HepG2 (cell line): ENCODE measurements around the gene PRSS8. TPM values are rescaled to one million over a fixed set of nuclear protein-coding genes. Genes with fewer than 3 reads are reported as not detected.

Experiments used
- ATAC-seq: fragments of 200-7000 bp; cut with Tn5 transposase; 3 replicates; pipeline ENCODE4 v1.9.1; 2020; ENCODE audit warnings: mild to moderate bottlenecking, moderate library complexity
- BruUV-seq: library from RNA; stranded (reverse); fragments of 400-500 nt; replicated peaks from 2 replicates; lab custom pipeline; 2021; lab: Mats Ljungman, UMichigan
- CTCF ChIA-PET: fragments of 300-600 bp; formaldehyde crosslinking; extraction: SDS; loops from one replicate; lab custom pipeline; 2021; ENCODE audit warnings: low total read pairs, inconsistent platforms, low intra/inter-chr PET ratio; lab: Yijun Ruan, JAX
- POLR2A ChIA-PET: fragments of 350-600 bp; sonication (Branson Sonifier 250); formaldehyde crosslinking; loops from one replicate; lab custom pipeline; 2020; ENCODE audit warnings: antibody characterized with exemption, inconsistent platforms; lab: Yijun Ruan, JAX
- DNase-seq: peaks from one replicate; pipeline ENCODE4 v3.0.0-alpha.2; 2015; ENCODE audit warnings: low spot score
- FAIRE-seq: peaks from 3 replicates; lab custom pipeline; 2011; peaks lifted over from hg19 to GRCh38; lab: Jason Lieb, UNC
- H2AFZ ChIP-seq: one replicate; pipeline ENCODE4 v1.6.1; 2011; ENCODE audit warnings: low read length, inconsistent platforms
- H3K27ac ChIP-seq: fragments of 300-600 bp; 3 replicates; pipeline ENCODE4 v1.8.0; 2011; ENCODE audit warnings: mixed run types, mild to moderate bottlenecking, mixed read lengths, low read length, inconsistent platforms; ENCODE audit not compliant: insufficient read depth; ENCODE audit errors: extremely low read length
- H3K27me3 ChIP-seq, 2 experiments: fragments of 200-600 bp in 1 of 2; 2 replicates in 1 of 2; 3 replicates in 1 of 2; pipeline versions ENCODE4 v1.6.0 to v1.8.0; 2011; ENCODE audit warnings: low read length in 2 of 2, mild to moderate bottlenecking in 2 of 2, moderate library complexity in 2 of 2, inconsistent platforms in 1 of 2; ENCODE audit not compliant: insufficient read depth in 2 of 2, control insufficient read depth in 1 of 2
- H3K36me3 ChIP-seq, 2 experiments: fragments of 200-600 bp in 1 of 2; replicated peaks in 1 of 2; 2 replicates in 1 of 2; 3 replicates in 1 of 2; pipeline versions ENCODE4 v1.5.1 to v1.8.0; 2011; ENCODE audit warnings: low read length in 2 of 2, inconsistent platforms in 1 of 2; ENCODE audit not compliant: insufficient read depth in 2 of 2, control insufficient read depth in 1 of 2
- H3K4me1 ChIP-seq: 2 replicates; pipeline ENCODE4 v1.5.1; 2012; ENCODE audit warnings: low read length, inconsistent platforms; ENCODE audit not compliant: insufficient read depth
- H3K4me2 ChIP-seq: 2 replicates; pipeline ENCODE4 v1.6.0; 2011; ENCODE audit warnings: low read depth, low read length, inconsistent platforms
- H3K4me3 ChIP-seq, 3 experiments: fragments of 200-600 bp in 1 of 3; sonication (generic), shearing (Covaris generic) in 1 of 3; replicated peaks in 1 of 3; 2 replicates each; pipeline ENCODE4 v1.5.1; 2011 to 2016; ENCODE audit warnings: low read length in 3 of 3, inconsistent platforms in 2 of 3, low read depth in 2 of 3, mild to moderate bottlenecking in 2 of 3, control low read depth in 1 of 3, mixed read lengths in 1 of 3; ENCODE audit not compliant: insufficient read depth in 1 of 3
- H3K79me2 ChIP-seq: one replicate; pipeline ENCODE4 v1.6.1; 2011; ENCODE audit warnings: low read length, inconsistent platforms; ENCODE audit not compliant: insufficient read depth
- H3K9ac ChIP-seq: 2 replicates; pipeline ENCODE4 v1.6.0; 2011; ENCODE audit warnings: mild to moderate bottlenecking, low read depth, low read length, inconsistent platforms; ENCODE audit not compliant: insufficient read depth
- H3K9me3 ChIP-seq: 2 replicates; pipeline ENCODE4 v1.5.1; 2012; ENCODE audit warnings: mild to moderate bottlenecking, low read length
- H4K20me1 ChIP-seq: 2 replicates; pipeline ENCODE4 v1.6.0; 2011; ENCODE audit warnings: inconsistent platforms, mild to moderate bottlenecking, low read length, moderate library complexity; ENCODE audit not compliant: insufficient read depth
- ETV6 ChIP-seq: sonication (generic); formaldehyde crosslinking; conservative IDR thresholded peaks from 2 replicates; pipeline ENCODE4 v1.4.0; 2020; ENCODE audit warnings: missing genetic modification reagents
- GABPA ChIP-seq, 2 experiments: IDR thresholded peaks; 2 replicates each; pipeline ENCODE4 v1.6.1; 2011 to 2016; ENCODE audit warnings: low read depth in 2 of 2, low read length in 1 of 2, missing biosample characterization in 1 of 2, missing genetic modification characterization in 1 of 2
- GABPB1 ChIP-seq: IDR thresholded peaks from 2 replicates; pipeline ENCODE4 v1.6.1; 2016; ENCODE audit warnings: mild to moderate bottlenecking, missing genetic modification reagents, moderate library complexity, missing compliant biosample characterization
- JARID2 ChIP-seq: sonication (generic); formaldehyde crosslinking; IDR thresholded peaks from 2 replicates; pipeline ENCODE4 v1.8.1; 2023; ENCODE audit warnings: missing genetic modification reagents, inconsistent platforms; ENCODE audit not compliant: insufficient replicate concordance
- JUNB ChIP-seq: sonication (generic); formaldehyde crosslinking; IDR thresholded peaks from 2 replicates; pipeline ENCODE4 v1.8.0; 2022; ENCODE audit warnings: missing genetic modification reagents, mild to moderate bottlenecking, borderline replicate concordance
- PCBP1 ChIP-seq: fragments of 200-400 bp; formaldehyde crosslinking; IDR thresholded peaks from 2 replicates; pipeline ENCODE4 v1.6.1; 2017; ENCODE audit warnings: mild to moderate bottlenecking, low read depth, low read length, borderline replicate concordance
- SAP130 ChIP-seq: IDR thresholded peaks from 2 replicates; pipeline ENCODE4 v1.6.1; 2016; ENCODE audit warnings: low read depth
- SP2 ChIP-seq: sonication (generic); formaldehyde crosslinking; IDR thresholded peaks from 2 replicates; pipeline ENCODE4 v1.5.1; 2020; ENCODE audit warnings: mild to moderate bottlenecking, missing genetic modification reagents
- SRSF1 ChIP-seq: fragments of 200-400 bp; formaldehyde crosslinking; optimal IDR thresholded peaks from 2 replicates; pipeline ENCODE3; 2017; ENCODE audit warnings: mild to moderate bottlenecking, low read depth, low read length, moderate library complexity
- SUZ12 ChIP-seq: fragments of 150-350 bp; IDR thresholded peaks from 2 replicates; pipeline ENCODE4 v1.6.1; 2014; ENCODE audit warnings: low read depth, low read length
- XBP1 ChIP-seq: sonication (generic); formaldehyde crosslinking; IDR thresholded peaks from 2 replicates; pipeline ENCODE4 v1.5.0; 2020; ENCODE audit warnings: missing genetic modification reagents
- ZNF264 ChIP-seq: sonication (generic); formaldehyde crosslinking; IDR thresholded peaks from 2 replicates; pipeline ENCODE4 v1.4.0; 2020; ENCODE audit warnings: missing genetic modification reagents
- ZNF335 ChIP-seq: sonication (generic); formaldehyde crosslinking; IDR thresholded peaks from 2 replicates; pipeline ENCODE4 v1.4.0; 2020; ENCODE audit warnings: missing genetic modification reagents
- ZNF530 ChIP-seq: sonication (generic); formaldehyde crosslinking; IDR thresholded peaks from 2 replicates; pipeline ENCODE4 v1.5.0; 2020; ENCODE audit warnings: low read depth, mild to moderate bottlenecking, missing genetic modification reagents
- ZNF678 ChIP-seq: sonication (generic); formaldehyde crosslinking; IDR thresholded peaks from 2 replicates; pipeline ENCODE4 v1.4.0; 2020; ENCODE audit warnings: mild to moderate bottlenecking, missing genetic modification reagents
- ZNF83 ChIP-seq: sonication (generic); formaldehyde crosslinking; IDR thresholded peaks from 2 replicates; pipeline ENCODE4 v1.4.0; 2020; ENCODE audit warnings: missing genetic modification reagents, mild to moderate bottlenecking, borderline replicate concordance
- ZSCAN21 ChIP-seq: sonication (generic); formaldehyde crosslinking; IDR thresholded peaks from 2 replicates; pipeline ENCODE4 v1.8.0; 2022; ENCODE audit warnings: mild to moderate bottlenecking, missing genetic modification reagents, moderate library complexity, borderline replicate concordance
- WGBS: methylation state at CpG from one replicate; pipeline ENCODE4 v1.1.6; 2017; ENCODE audit warnings: low lambda C conversion rate; 5-methylcytosine and 5-hydroxymethylcytosine counted together
- in situ Hi-C: cut with HindIII; loops from 2 replicates; pipeline ENCODE4 v1.10.0; 2017; ENCODE audit warnings: low pct_unique_long_range_greater_than_20kb; ENCODE audit not compliant: extremely low pct_ligation_motif_present
- intact Hi-C: fragments of 100-400 bp; cut with micrococcal nuclease; formaldehyde crosslinking; loops from one replicate; pipeline ENCODE4 v1.10.0; 2022; ENCODE audit not compliant: unreplicated experiment
- polyA plus RNA-seq, 8 experiments: library from polyadenylated mRNA; depleted of rRNA in 3 of 8; stranded (reverse) in 7 of 8; unstranded in 1 of 8; fragments of >200 nt; fragmentation: Illumina TruSeq in 4 of 8; extraction: Trizol in 4 of 8; gene quantifications; 2 replicates each; pipeline versions ENCODE4 v1.2.1 to v1.2.3, GENCODE V29; 2011 to 2016; ENCODE audit warnings: low read depth in 4 of 8, missing spikeins in 1 of 8, mixed read lengths in 1 of 8; ENCODE audit not compliant: insufficient read depth in 1 of 8
- total RNA-seq, 5 experiments: library from RNA; depleted of rRNA; stranded (reverse); fragments of >200 nt; fragmentation: Illumina TruSeq; extraction: Trizol; gene quantifications; 2 replicates each; pipeline ENCODE4 v1.2.3, GENCODE V29; 2016; ENCODE audit warnings: low read depth in 1 of 5
- TF ChIP-seq, protein P1 (sequence below): sonication (generic); formaldehyde crosslinking; conservative IDR thresholded peaks from 2 replicates; pipeline ENCODE4 v1.8.1; 2023; ENCODE audit warnings: missing genetic modification reagents
- TF ChIP-seq, protein P2 (sequence below): sonication (generic); formaldehyde crosslinking; IDR thresholded peaks from 2 replicates; pipeline ENCODE4 v1.5.1; 2020; ENCODE audit warnings: mild to moderate bottlenecking, moderate library complexity, missing genetic modification reagents
- TF ChIP-seq, protein P3 (sequence below): IDR thresholded peaks from 2 replicates; pipeline ENCODE4 v1.6.1; 2016; ENCODE audit warnings: low read depth

The PRSS8 gene
- total and polyA plus RNA-seq, 2 of the 13 experiments (the other 11 are each of a cell fraction or from before 2014, with no cell fraction given), result 2.6 to 7.2 TPM

DNA sequence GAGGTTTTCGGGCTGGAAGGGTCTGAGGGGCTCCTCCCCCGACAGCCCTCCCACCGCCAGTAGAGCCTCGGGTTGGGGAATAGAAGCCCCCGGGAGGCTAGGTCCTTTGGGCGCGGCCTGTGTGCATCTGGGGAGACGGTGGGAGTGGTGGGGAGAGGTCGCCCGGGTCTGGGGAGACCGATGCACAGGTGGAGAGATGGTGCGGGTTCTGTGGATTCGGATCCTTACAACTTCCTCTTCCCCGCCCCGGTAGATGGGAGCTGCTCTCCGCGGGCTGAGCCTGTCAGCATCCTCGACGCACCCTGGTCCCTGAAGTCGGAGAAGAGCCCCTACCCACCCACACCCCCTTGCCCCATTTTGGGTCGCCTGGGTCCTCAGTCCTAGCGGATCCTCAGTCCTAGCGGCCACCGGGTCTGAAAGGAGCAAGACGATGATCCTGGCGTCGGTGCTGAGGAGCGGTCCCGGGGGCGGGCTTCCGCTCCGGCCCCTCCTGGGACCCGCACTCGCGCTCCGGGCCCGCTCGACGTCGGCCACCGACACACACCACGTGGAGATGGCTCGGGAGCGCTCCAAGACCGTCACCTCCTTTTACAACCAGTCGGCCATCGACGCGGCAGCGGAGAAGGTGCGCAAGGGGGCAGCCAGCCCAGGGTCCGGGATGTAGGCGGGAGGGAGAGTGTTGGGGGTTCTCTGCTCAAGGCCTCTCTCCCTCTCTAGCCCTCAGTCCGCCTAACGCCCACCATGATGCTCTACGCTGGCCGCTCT lies 26.6 kb downstream of the PRSS8 start:
- peaks cover 20 to 35% of the 10 kb centered on the region in 2 experiments for H3K36me3 ChIP-seq
- ATAC-seq (no peak), FAIRE-seq (no peak), DNase-seq (no peak)
- H3K79me2 ChIP-seq, result peaks cover 12% of the 10 kb centered on the region
- no peaks in the 10 kb centered on the region for H4K20me1 ChIP-seq
- ChIA-PET POLR2A (interaction anchor here (1.3 to 3.7 kb wide), 2 partner anchors 9 to 33 kb away, joined by 4 to 17 read pairs; partner anchors contain the start of gene KAT8), CTCF (no interaction called here)
- in situ Hi-C loops (no loop called here), intact Hi-C loops (loop anchor here (5.0 kb wide), 1 partner anchor 48 kb away; no protein-coding TSS in a partner anchor)
- H3K27me3 ChIP-seq, result no peaks in the 10 kb centered on the region
- H3K4me1 ChIP-seq, result peaks cover 50% of the 10 kb centered on the region
- H3K4me2 ChIP-seq, result peak overlapping the region; percentile 94
- peak overlapping the region; percentile 54 for H3K27ac ChIP-seq
- H2AFZ ChIP-seq, result no peak overlapping the region
- TSS peak; percentile 44 for BruUV-seq
- H3K4me3 ChIP-seq, result peak overlapping the region; percentile 87 to 100 (median 94)
- H3K9ac ChIP-seq, result peak overlapping the region; percentile 90
- 90% methylated on average over 40 of the region's 57 CpGs for WGBS
- no peaks in the 10 kb centered on the region for H3K9me3 ChIP-seq
- TF ChIP-seq, protein P1, sequence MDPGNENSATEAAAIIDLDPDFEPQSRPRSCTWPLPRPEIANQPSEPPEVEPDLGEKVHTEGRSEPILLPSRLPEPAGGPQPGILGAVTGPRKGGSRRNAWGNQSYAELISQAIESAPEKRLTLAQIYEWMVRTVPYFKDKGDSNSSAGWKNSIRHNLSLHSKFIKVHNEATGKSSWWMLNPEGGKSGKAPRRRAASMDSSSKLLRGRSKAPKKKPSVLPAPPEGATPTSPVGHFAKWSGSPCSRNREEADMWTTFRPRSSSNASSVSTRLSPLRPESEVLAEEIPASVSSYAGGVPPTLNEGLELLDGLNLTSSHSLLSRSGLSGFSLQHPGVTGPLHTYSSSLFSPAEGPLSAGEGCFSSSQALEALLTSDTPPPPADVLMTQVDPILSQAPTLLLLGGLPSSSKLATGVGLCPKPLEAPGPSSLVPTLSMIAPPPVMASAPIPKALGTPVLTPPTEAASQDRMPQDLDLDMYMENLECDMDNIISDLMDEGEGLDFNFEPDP (CRISPR knock-in tag), result no peak
- TF ChIP-seq ZSCAN21 (CRISPR knock-in tag), result 0 out of 2 replicates have a peak, but pooled peaks have one; percentile 2
- no peak for TF ChIP-seq SUZ12
- TF ChIP-seq, protein P2, sequence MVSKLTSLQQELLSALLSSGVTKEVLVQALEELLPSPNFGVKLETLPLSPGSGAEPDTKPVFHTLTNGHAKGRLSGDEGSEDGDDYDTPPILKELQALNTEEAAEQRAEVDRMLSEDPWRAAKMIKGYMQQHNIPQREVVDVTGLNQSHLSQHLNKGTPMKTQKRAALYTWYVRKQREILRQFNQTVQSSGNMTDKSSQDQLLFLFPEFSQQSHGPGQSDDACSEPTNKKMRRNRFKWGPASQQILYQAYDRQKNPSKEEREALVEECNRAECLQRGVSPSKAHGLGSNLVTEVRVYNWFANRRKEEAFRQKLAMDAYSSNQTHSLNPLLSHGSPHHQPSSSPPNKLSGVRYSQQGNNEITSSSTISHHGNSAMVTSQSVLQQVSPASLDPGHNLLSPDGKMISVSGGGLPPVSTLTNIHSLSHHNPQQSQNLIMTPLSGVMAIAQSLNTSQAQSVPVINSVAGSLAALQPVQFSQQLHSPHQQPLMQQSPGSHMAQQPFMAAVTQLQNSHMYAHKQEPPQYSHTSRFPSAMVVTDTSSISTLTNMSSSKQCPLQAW, result no peak
- no peak for TF ChIP-seq XBP1 (CRISPR knock-in tag)
- TF ChIP-seq, protein P3, sequence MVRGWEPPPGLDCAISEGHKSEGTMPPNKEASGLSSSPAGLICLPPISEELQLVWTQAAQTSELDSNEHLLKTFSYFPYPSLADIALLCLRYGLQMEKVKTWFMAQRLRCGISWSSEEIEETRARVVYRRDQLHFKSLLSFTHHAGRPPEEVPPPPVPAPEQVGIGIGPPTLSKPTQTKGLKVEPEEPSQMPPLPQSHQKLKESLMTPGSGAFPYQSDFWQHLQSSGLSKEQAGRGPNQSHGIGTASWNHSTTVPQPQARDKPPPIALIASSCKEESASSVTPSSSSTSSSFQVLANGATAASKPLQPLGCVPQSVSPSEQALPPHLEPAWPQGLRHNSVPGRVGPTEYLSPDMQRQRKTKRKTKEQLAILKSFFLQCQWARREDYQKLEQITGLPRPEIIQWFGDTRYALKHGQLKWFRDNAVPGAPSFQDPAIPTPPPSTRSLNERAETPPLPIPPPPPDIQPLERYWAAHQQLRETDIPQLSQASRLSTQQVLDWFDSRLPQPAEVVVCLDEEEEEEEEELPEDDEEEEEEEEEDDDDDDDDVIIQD (CRISPR knock-in tag), result no peak
- TF ChIP-seq ZNF83 (CRISPR knock-in tag), result peak; percentile 8; the same call in 1 of the 2 replicates
- TF ChIP-seq SRSF1, result peak; percentile 4
- TF ChIP-seq GABPA (IDR thresholded peaks at IDR 0.05; ENCODE audit: low read depth, low read length), result no peak
- TF ChIP-seq GABPA (CRISPR knock-in tag; IDR thresholded peaks at IDR 0.05; ENCODE audit: low read depth), result no peak
- no peak for TF ChIP-seq JUNB (CRISPR knock-in tag)
- TF ChIP-seq SAP130 (CRISPR knock-in tag), result no peak
- no peak for TF ChIP-seq ZNF678 (CRISPR knock-in tag)
- no peak for TF ChIP-seq ZNF335 (CRISPR knock-in tag)
- TF ChIP-seq SP2 (CRISPR knock-in tag), result peak; percentile 28; the same call in 1 of the 2 replicates
- TF ChIP-seq GABPB1, result no peak
- 0 out of 2 replicates have a peak, but pooled peaks have one; percentile 9 for TF ChIP-seq ZNF530 (CRISPR knock-in tag)
- no peak for TF ChIP-seq ETV6 (CRISPR knock-in tag)
- TF ChIP-seq PCBP1, result 0 out of 2 replicates have a peak, but pooled peaks have one; percentile 54
- no peak for TF ChIP-seq ZNF264
- no peak for TF ChIP-seq JARID2
